Measurements from ENCODE around the gene TCL1B. TPM values are rescaled to one million over a fixed set of nuclear protein-coding genes. Genes with fewer than 3 reads are reported as not detected.

TCL1B gene
- total RNA-seq, 1 experiment from 2014 or later = 3.6 TPM

DNA sequence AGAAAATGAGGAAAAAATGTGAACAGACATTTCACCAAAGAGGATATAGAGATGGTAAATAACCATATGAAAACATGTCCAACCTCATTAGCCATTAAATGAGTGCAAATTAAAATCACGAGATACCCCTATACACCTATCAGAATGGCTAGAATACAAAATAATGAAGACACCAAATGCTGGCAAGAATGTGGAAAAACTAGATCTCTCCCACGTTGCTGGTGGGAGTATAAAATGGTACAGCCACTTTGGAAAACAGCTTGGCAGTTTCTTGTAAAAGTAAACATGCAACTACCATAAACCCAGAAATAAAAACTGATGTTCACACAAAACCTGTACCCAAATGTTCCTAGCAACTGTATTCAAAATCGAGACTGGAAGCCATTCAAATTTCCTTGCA is 38.3 kb upstream of the TCL1B start:
- no peak overlapping the region for H3K27ac Mint-ChIP-seq

More for the DNA sequence above, 38.3 kb upstream of the TCL1B start:
- no peak overlapping the region for H3K23ac ChIP-seq (ENCODE audit: insufficient read length, low read depth, low read length)
- no peaks in the 10 kb centered on the region for H3K23me2 ChIP-seq (ENCODE audit: insufficient read length, low read depth, low read length, poor library complexity, severe bottlenecking)
- H2BK12ac ChIP-seq (ENCODE audit: insufficient read length, low read depth, low read length) = no peak overlapping the region
- H3K9ac ChIP-seq (ENCODE audit: extremely low read depth, insufficient read length, low read length) = no peak overlapping the region
- no peak overlapping the region for H3K18ac ChIP-seq (ENCODE audit: insufficient read length, low read depth, low read length)
- no peak overlapping the region for H3K4me2 ChIP-seq (ENCODE audit: insufficient read depth, insufficient read length, low read length)
- no peaks in the 10 kb centered on the region for H3K9me3 ChIP-seq (ENCODE audit: control insufficient read depth, low read depth, low read length)
- no peaks in the 10 kb centered on the region for H4K20me1 ChIP-seq (ENCODE audit: control insufficient read depth, insufficient read depth, insufficient read length)
- H2AFZ ChIP-seq (ENCODE audit: low read length) = no peak overlapping the region
- no peak overlapping the region for H2BK5ac ChIP-seq (ENCODE audit: insufficient read length, low read length)
- no peak overlapping the region for H4K91ac ChIP-seq (ENCODE audit: insufficient read length, low read depth, low read length)
- H3K27me3 Mint-ChIP-seq (ENCODE audit: low read depth) = peaks cover 15% of the 10 kb centered on the region
- H3K36me3 Mint-ChIP-seq (ENCODE audit: insufficient read depth in 1 of 3, low read depth in 3 of 3) = no peaks in the 10 kb centered on the region; a peak in 1 of 7 replicates
- no CpG with 5 or more reads among the region's 3 CpGs for WGBS (ENCODE audit: extremely low coverage, insufficient read length, low lambda C conversion rate)
- no peak overlapping the region for H2AK5ac ChIP-seq (ENCODE audit: insufficient read length, low read length)
- no peak overlapping the region for H3K56ac ChIP-seq (ENCODE audit: insufficient read length, low read depth, low read length)
- H3K27me3 ChIP-seq (ENCODE audit: insufficient read depth, low read length) = no peaks in the 10 kb centered on the region
- DNase-seq = no peak
- H3K14ac ChIP-seq (ENCODE audit: insufficient read depth, low read length) = no peak overlapping the region
- H4K8ac ChIP-seq (replicated peaks; ENCODE audit: insufficient read length, low read depth, low read length) = no peak overlapping the region
- no peaks in the 10 kb centered on the region; the same call in 1 of the 2 replicates for H3K4me1 ChIP-seq (ENCODE audit: insufficient read depth, low read length)
- H3T11ph ChIP-seq (ENCODE audit: low read length) = no peak overlapping the region
- H3K4me3 Mint-ChIP-seq = no peak overlapping the region
- TF ChIP-seq, protein P1, sequence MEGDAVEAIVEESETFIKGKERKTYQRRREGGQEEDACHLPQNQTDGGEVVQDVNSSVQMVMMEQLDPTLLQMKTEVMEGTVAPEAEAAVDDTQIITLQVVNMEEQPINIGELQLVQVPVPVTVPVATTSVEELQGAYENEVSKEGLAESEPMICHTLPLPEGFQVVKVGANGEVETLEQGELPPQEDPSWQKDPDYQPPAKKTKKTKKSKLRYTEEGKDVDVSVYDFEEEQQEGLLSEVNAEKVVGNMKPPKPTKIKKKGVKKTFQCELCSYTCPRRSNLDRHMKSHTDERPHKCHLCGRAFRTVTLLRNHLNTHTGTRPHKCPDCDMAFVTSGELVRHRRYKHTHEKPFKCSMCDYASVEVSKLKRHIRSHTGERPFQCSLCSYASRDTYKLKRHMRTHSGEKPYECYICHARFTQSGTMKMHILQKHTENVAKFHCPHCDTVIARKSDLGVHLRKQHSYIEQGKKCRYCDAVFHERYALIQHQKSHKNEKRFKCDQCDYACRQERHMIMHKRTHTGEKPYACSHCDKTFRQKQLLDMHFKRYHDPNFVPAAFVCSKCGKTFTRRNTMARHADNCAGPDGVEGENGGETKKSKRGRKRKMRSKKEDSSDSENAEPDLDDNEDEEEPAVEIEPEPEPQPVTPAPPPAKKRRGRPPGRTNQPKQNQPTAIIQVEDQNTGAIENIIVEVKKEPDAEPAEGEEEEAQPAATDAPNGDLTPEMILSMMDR (conservative IDR thresholded peaks at IDR 0.05) = no peak
- peaks cover 16% of the 10 kb centered on the region in 2 experiments for H3K4me1 Mint-ChIP-seq
- H2BK120ac ChIP-seq (ENCODE audit: low read depth, low read length, poor library complexity, severe bottlenecking) = no peak overlapping the region
- no peaks in the 10 kb centered on the region for H3K9me3 Mint-ChIP-seq
- H3K4ac ChIP-seq (ENCODE audit: low read depth, low read length) = no peak overlapping the region
- no peak overlapping the region for H2BK15ac ChIP-seq (ENCODE audit: low read depth, low read length)
- H3K79me1 ChIP-seq (ENCODE audit: insufficient read depth, low read depth, low read length, poor library complexity, severe bottlenecking) = no peaks in the 10 kb centered on the region
- no peak overlapping the region for H2BK20ac ChIP-seq (ENCODE audit: low read depth, low read length, poor library complexity, severe bottlenecking)
- no peaks in the 10 kb centered on the region for H3K79me2 ChIP-seq (ENCODE audit: insufficient read depth, low read length)
- no peak overlapping the region for H4K5ac ChIP-seq (ENCODE audit: insufficient read length, low read depth, low read length)
- no peak overlapping the region for H3K27ac ChIP-seq (ENCODE audit: insufficient read length, low read depth, low read length)
